Ovary (tissue), 9 donors: Measurements from ENCODE around the gene PNMT. TPM values are rescaled to one million over a fixed set of nuclear protein-coding genes. Genes with fewer than 3 reads are reported as not detected.

ENCODE experiments used
- DNase-seq, 5 donors: peaks; one replicate each; pipeline ENCODE4 v3.0.0-alpha.2; 2019 to 2020
- H3K27ac ChIP-seq, 2 donors: fragments of 200-600 bp; one replicate each; pipeline versions ENCODE4 v1.5.1 to v1.8.0; 2019 to 2022
- H3K27me3 ChIP-seq: fragments of 200-600 bp; one replicate; pipeline ENCODE4 v1.8.0; 2022
- H3K36me3 ChIP-seq: fragments of 200-600 bp; sonication (generic); one replicate; pipeline ENCODE4 v1.5.1; 2019
- H3K4me1 ChIP-seq: one replicate; pipeline ENCODE4 v1.8.1; 2013; ENCODE audit warnings: mild to moderate bottlenecking, moderate library complexity; ENCODE audit not compliant: insufficient read depth
- H3K4me3 ChIP-seq: fragments of 200-600 bp; sonication (generic); one replicate; pipeline ENCODE4 v1.5.1; 2017
- H3K9me3 ChIP-seq, 2 donors: fragments of 200-600 bp in 1 of 2; sonication (generic) in 1 of 2; one replicate each; pipeline versions ENCODE4 v1.5.1 to v1.8.1; 2013 to 2019; ENCODE audit warnings: mild to moderate bottlenecking in 1 of 2, moderate library complexity in 1 of 2
- EP300 ChIP-seq: sonication (generic); formaldehyde crosslinking; IDR thresholded peaks from one replicate; pipeline ENCODE4 v1.6.1; 2017; ENCODE audit warnings: antibody characterized with exemption
- POLR2A ChIP-seq: fragments of 450-650 bp; IDR thresholded peaks from one replicate; pipeline ENCODE4 v1.6.1; 2017; ENCODE audit warnings: antibody characterized with exemption, mild to moderate bottlenecking, moderate library complexity
- WGBS, 3 donors: extraction: QIAGEN DNeasy Blood & Tissue Kit in 1 of 3; methylation state at CpG; one replicate each; pipeline versions ENCODE4 v1.1.5 to v1.1.7; 2013 to 2017; 5-methylcytosine and 5-hydroxymethylcytosine counted together
- intact Hi-C, 4 donors: fragments of 100-400 bp; cut with DNase I; formaldehyde crosslinking; loops; one replicate each; pipeline versions ENCODE4 v1.11.0 to v1.15.1; 2022 to 2023
- polyA plus RNA-seq, 2 donors: library from polyadenylated mRNA; stranded (reverse); fragments of 200-250 nt in 1 of 2; fragments of 350-450 nt in 1 of 2; fragmentation: Illumina TruSeq in 1 of 2; extraction: RNeasy Lipid Tissue Mini Kit (QIAGEN cat#74804) in 1 of 2; gene quantifications; one replicate each; pipeline ENCODE4 v1.2.3, GENCODE V29; 2013 to 2014
- total RNA-seq, 7 donors: library from RNA; depleted of rRNA in 2 of 7; stranded (reverse); fragments of >200 nt in 2 of 7; fragmentation: NEBNext Ultra II Directional in 3 of 7; extraction: Animal tissue kit (Norgen Biotek cat#: 25700) in 3 of 7; gene quantifications; one replicate each; pipeline versions ENCODE4 v1.1.0 to v1.2.4, GENCODE V29; 2016 to 2023
- TF ChIP-seq, protein P1 (sequence below), 3 donors: fragments of 450-650 bp in 2 of 3; fragments of 200-600 bp in 1 of 3; IDR thresholded peaks; one replicate each; pipeline versions ENCODE4 v1.5.1 to v1.8.0; 2016 to 2022; ENCODE audit warnings: antibody characterized with exemption in 3 of 3, mild to moderate bottlenecking in 1 of 3
- donor health status: DM: no; HTN: no; CAD: no; lungs with moderate emphysema.
- donor health status: DM: no; HTN: no; CAD: no.
- donor health status: Bipolar disorder and iron deficiency.
- donor health status: DM: yes; HTN: yes; CAD: no.
- donor health status: DM: no; HTN: no; CAD: no.
- donor health status: DM: yes; HTN: yes; CAD: no.

The PNMT gene
- total and polyA plus RNA-seq, 9 donors, result 0.60 to 5.1 (median 1.3) TPM; not detected in 2

GRCh38 chr17:39660397-39661385, 7.6 kb upstream of the PNMT start:
- Histone ChIP-seq H3K4me1 (peaks cover 3% of the 10 kb centered on the region), H3K36me3 (no peaks in the 10 kb centered on the region), H3K9me3 (no peaks in the 10 kb centered on the region), H3K27ac (no peak overlapping the region), H3K27me3 (no peaks in the 10 kb centered on the region), H3K4me3 (no peak overlapping the region)
- TF ChIP-seq EP300, result no peak
- 89 to 92% (median 91%) methylated on average over 34 to 35 of the region's 35 CpGs for WGBS, 3 donors
- intact Hi-C loops, result no loop called here
- DNase-seq, result no peak

DNA sequence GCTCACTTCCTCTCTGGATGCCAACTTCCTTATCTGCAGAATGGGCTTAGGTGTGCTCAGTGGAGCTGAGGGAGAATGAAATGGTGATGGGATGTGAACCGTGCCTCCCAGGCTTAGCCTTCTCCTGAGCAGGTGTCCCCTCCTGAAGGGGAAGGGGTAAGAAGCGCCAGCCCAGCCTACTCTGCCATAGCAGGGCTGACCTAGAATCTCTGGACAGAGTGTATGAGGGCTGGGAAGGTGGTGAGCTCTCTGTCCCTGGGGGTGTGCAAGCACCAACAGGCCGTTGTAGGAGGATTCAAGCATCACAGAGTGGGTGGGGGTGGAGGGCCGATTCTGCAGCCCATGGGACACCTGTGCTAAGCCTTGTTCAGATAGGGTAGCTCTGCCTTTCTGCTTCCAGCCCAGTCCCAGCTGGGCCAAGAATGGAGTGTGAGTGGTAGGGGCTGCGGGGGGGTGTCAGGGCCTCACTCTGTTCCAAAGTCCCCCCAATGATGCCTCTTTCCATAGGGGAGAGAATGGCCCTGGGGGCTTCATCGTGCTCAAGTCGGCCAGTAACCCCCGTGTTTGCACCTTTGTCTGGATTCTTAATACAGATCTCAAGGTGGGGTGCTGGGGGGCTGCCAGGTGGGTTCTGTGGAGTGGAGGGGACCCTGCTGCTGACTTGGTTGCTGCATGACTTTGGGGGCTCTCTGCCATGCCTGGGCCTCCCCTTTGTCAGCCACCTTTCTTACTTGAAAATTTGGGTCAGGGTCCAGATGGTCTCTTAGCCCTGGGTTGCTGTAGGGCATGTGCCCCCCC, 6.3 kb upstream of the PNMT start:
- 79 to 91% (median 88%) methylated on average over 8 of the region's 8 CpGs for WGBS, 3 donors
- Histone ChIP-seq H3K4me3 (no peak overlapping the region), H3K36me3 (no peaks in the 10 kb centered on the region), H3K27me3 (no peaks in the 10 kb centered on the region), H3K9me3 (no peaks in the 10 kb centered on the region), H3K27ac (no peak overlapping the region), H3K4me1 (peaks cover 3% of the 10 kb centered on the region)
- DNase-seq, result no peak
- intact Hi-C loops, result no loop called here
- TF ChIP-seq POLR2A, result no peak
- TF ChIP-seq, protein P1, sequence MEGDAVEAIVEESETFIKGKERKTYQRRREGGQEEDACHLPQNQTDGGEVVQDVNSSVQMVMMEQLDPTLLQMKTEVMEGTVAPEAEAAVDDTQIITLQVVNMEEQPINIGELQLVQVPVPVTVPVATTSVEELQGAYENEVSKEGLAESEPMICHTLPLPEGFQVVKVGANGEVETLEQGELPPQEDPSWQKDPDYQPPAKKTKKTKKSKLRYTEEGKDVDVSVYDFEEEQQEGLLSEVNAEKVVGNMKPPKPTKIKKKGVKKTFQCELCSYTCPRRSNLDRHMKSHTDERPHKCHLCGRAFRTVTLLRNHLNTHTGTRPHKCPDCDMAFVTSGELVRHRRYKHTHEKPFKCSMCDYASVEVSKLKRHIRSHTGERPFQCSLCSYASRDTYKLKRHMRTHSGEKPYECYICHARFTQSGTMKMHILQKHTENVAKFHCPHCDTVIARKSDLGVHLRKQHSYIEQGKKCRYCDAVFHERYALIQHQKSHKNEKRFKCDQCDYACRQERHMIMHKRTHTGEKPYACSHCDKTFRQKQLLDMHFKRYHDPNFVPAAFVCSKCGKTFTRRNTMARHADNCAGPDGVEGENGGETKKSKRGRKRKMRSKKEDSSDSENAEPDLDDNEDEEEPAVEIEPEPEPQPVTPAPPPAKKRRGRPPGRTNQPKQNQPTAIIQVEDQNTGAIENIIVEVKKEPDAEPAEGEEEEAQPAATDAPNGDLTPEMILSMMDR (IDR thresholded peaks at IDR 0.05), result no peak
- no peak for TF ChIP-seq EP300

DNA sequence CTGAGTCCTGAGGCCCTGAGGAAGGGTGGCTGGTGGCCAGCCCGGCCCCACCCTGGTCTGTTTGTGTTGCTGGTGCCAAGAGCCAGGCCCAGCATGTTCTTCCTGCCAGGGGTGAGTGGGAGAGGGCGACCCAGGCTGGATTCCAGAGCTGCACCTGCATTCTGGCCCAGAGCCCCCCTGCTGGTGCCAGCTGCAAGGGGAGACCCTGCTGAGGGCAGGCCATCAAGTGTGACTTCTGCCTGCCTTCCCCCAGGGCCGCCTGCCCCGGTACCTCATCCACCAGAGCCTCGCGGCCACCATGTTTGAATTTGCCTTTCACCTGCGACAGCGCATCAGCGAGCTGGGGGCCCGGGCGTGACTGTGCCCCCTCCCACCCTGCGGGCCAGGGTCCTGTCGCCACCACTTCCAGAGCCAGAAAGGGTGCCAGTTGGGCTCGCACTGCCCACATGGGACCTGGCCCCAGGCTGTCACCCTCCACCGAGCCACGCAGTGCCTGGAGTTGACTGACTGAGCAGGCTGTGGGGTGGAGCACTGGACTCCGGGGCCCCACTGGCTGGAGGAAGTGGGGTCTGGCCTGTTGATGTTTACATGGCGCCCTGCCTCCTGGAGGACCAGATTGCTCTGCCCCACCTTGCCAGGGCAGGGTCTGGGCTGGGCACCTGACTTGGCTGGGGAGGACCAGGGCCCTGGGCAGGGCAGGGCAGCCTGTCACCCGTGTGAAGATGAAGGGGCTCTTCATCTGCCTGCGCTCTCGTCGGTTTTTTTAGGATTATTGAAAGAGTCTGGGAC, 5.5 kb upstream of the PNMT start:
- no peak for TF ChIP-seq POLR2A
- no peak for TF ChIP-seq EP300
- TF ChIP-seq, protein P1 (IDR thresholded peaks at IDR 0.05), result no peak
- Histone ChIP-seq H3K27ac (no peak overlapping the region), H3K36me3 (no peaks in the 10 kb centered on the region), H3K27me3 (no peaks in the 10 kb centered on the region), H3K9me3 (no peaks in the 10 kb centered on the region), H3K4me1 (peaks cover 7% of the 10 kb centered on the region), H3K4me3 (no peak overlapping the region)
- peak in 1 of 5 donors; percentile 57 for DNase-seq
- intact Hi-C loops, result no loop called here
- WGBS, 3 donors, result 83 to 85% (median 85%) methylated on average over 18 to 22 of the region's 22 CpGs

GRCh38 chr17:39663340-39663687, 4.9 kb upstream of the PNMT start:
- WGBS, 3 donors, result 35 to 48% (median 46%) methylated on average over 4 of the region's 4 CpGs
- Histone ChIP-seq H3K27ac (no peak overlapping the region), H3K4me1 (peaks cover 7% of the 10 kb centered on the region), H3K36me3 (no peaks in the 10 kb centered on the region), H3K4me3 (no peak overlapping the region), H3K27me3 (no peaks in the 10 kb centered on the region), H3K9me3 (no peaks in the 10 kb centered on the region)
- TF ChIP-seq POLR2A, result no peak
- TF ChIP-seq, protein P1 (IDR thresholded peaks at IDR 0.05), result no peak
- no peak for TF ChIP-seq EP300
- intact Hi-C loops, result no loop called here
- DNase-seq, result no peak
